ENCODE data around the gene KCND1. TPM values are rescaled to one million over a fixed set of nuclear protein-coding genes. Genes with fewer than 3 reads are reported as not detected.

The KCND1 gene
- total and polyA plus RNA-seq, 2 of the 4 experiments (the other 2 are of a cell fraction): 0.36 to 1.8 TPM

DNA sequence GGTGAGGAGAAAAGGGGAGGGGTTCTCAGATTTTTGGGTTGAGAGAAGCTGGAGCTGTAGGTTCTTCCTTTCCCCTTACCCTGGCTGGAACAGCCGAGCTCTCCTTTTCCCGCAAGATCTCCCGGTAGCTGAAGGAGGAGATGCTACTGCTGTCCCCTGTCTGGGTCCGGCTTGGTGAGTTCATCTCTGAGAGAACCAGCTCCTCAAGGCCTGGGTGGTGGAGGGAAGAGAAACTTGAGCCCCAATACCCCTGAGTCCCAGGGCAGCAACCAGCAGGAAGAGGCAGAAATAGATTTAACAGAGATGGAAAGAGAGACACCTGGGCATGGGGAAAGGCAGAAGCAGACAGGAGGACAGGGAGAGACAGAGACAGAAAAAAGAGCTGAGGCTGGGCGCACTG is 6.6 kb upstream of the KCND1 start:
- DNase-seq (no peak), ATAC-seq (ENCODE audit: low read depth) (no peak)
- no peak overlapping the region for H4K91ac ChIP-seq (ENCODE audit: insufficient read depth, low read depth, low read length)
- H2BK20ac ChIP-seq (ENCODE audit: low read depth, low read length): no peak overlapping the region
- no peak overlapping the region for H4K5ac ChIP-seq (ENCODE audit: low read depth, low read length)
- H2AFZ ChIP-seq (replicated peaks; ENCODE audit: low read length, poor library complexity): no peak overlapping the region
- ChIA-PET CTCF (no interaction called here), POLR2A (ENCODE audit: unreplicated experiment) (no interaction called here)
- no peak overlapping the region for H2AK9ac ChIP-seq (replicated peaks; ENCODE audit: low read depth, low read length, poor library complexity)
- BruUV-seq (replicated peaks): no TSS peak
- H3K9me1 ChIP-seq (ENCODE audit: insufficient read depth, low read length): no peaks in the 10 kb centered on the region
- in situ Hi-C loops (cut with MboI; ENCODE audit: low sequenced_read_pairs) (no loop called here), dilution Hi-C loops (cut with HindIII; ENCODE audit: low sequenced_read_pairs, unreplicated experiment) (no loop called here), intact Hi-C loops (cut with micrococcal nuclease) (no loop called here)
- no peak overlapping the region for H3K56ac ChIP-seq (ENCODE audit: extremely low read depth, insufficient read depth, low read length)
- H3K9ac ChIP-seq (ENCODE audit: low read depth, low read length): no peak overlapping the region
- no peaks in the 10 kb centered on the region for H3K79me1 ChIP-seq (ENCODE audit: low read depth in 1 of 2, low read length in 2 of 2)
- H3K14ac ChIP-seq (replicated peaks; ENCODE audit: low read depth, low read length): no peak overlapping the region
- no CpG with 5 or more reads among the region's 5 CpGs for WGBS, 2 experiments (ENCODE audit: extremely low coverage in 2 of 2, insufficient read length in 1 of 2)
- no peaks in the 10 kb centered on the region for H4K20me1 ChIP-seq (ENCODE audit: insufficient read depth, low read length)
- peaks cover 27% of the 10 kb centered on the region for H3K36me3 ChIP-seq (ENCODE audit: control insufficient read depth, insufficient read depth, low read length)
- H2BK5ac ChIP-seq (ENCODE audit: low read depth, low read length, poor library complexity, severe bottlenecking): no peak overlapping the region
- no peak overlapping the region for H3K27ac ChIP-seq (ENCODE audit: insufficient read depth, low read length)
- no peak overlapping the region for H2AK5ac ChIP-seq (ENCODE audit: low read depth, low read length)
- no peak overlapping the region for H4K8ac ChIP-seq (ENCODE audit: low read depth in 2 of 2, low read length in 2 of 2)
- H3K4me2 ChIP-seq (ENCODE audit: low read depth, low read length): no peak overlapping the region
- no peak overlapping the region for H3K23ac ChIP-seq (ENCODE audit: low read depth, low read length)
- H3K4ac ChIP-seq (ENCODE audit: low read depth, low read length): no peak overlapping the region
- H3K4me3 ChIP-seq (ENCODE audit: insufficient read depth, low read depth, low read length): no peak overlapping the region
- H3K9me3 ChIP-seq (ENCODE audit: control insufficient read depth, insufficient read depth, low read length): peaks cover 2% of the 10 kb centered on the region; the same call in 1 of the 2 replicates
- TF ChIP-seq RFX5 (IDR thresholded peaks at IDR 0.05; ENCODE audit: low read depth, low read length) (no peak), MAFK (IDR thresholded peaks at IDR 0.05; ENCODE audit: low read depth, low read length) (no peak), RAD21 (IDR thresholded peaks at IDR 0.05; ENCODE audit: low read length) (no peak), POLR2A (IDR thresholded peaks at IDR 0.05; ENCODE audit: low read depth, low read length) (no peak), FOS (IDR thresholded peaks at IDR 0.05; ENCODE audit: low read depth, low read length) (no peak), MXI1 (IDR thresholded peaks at IDR 0.05; ENCODE audit: borderline replicate concordance, low read depth, low read length) (no peak), MAZ (IDR thresholded peaks at IDR 0.05; ENCODE audit: borderline replicate concordance, low read depth, low read length) (no peak), RCOR1 (IDR thresholded peaks at IDR 0.05; ENCODE audit: insufficient replicate concordance, low read length) (no peak), CEBPB (IDR thresholded peaks at IDR 0.05; ENCODE audit: low read depth, low read length) (no peak), NFE2L2 (IDR thresholded peaks at IDR 0.05; ENCODE audit: low read depth, low read length) (no peak), BHLHE40 (IDR thresholded peaks at IDR 0.05; ENCODE audit: low read depth, low read length) (no peak)
- TF ChIP-seq, protein P1, sequence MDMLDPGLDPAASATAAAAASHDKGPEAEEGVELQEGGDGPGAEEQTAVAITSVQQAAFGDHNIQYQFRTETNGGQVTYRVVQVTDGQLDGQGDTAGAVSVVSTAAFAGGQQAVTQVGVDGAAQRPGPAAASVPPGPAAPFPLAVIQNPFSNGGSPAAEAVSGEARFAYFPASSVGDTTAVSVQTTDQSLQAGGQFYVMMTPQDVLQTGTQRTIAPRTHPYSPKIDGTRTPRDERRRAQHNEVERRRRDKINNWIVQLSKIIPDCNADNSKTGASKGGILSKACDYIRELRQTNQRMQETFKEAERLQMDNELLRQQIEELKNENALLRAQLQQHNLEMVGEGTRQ (IDR thresholded peaks at IDR 0.05; ENCODE audit: low read depth, low read length): no peak
- TF ChIP-seq, protein P2, sequence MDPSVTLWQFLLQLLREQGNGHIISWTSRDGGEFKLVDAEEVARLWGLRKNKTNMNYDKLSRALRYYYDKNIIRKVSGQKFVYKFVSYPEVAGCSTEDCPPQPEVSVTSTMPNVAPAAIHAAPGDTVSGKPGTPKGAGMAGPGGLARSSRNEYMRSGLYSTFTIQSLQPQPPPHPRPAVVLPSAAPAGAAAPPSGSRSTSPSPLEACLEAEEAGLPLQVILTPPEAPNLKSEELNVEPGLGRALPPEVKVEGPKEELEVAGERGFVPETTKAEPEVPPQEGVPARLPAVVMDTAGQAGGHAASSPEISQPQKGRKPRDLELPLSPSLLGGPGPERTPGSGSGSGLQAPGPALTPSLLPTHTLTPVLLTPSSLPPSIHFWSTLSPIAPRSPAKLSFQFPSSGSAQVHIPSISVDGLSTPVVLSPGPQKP (IDR thresholded peaks at IDR 0.05; ENCODE audit: borderline replicate concordance, low read depth, low read length): no peak
- TF ChIP-seq, protein P3, sequence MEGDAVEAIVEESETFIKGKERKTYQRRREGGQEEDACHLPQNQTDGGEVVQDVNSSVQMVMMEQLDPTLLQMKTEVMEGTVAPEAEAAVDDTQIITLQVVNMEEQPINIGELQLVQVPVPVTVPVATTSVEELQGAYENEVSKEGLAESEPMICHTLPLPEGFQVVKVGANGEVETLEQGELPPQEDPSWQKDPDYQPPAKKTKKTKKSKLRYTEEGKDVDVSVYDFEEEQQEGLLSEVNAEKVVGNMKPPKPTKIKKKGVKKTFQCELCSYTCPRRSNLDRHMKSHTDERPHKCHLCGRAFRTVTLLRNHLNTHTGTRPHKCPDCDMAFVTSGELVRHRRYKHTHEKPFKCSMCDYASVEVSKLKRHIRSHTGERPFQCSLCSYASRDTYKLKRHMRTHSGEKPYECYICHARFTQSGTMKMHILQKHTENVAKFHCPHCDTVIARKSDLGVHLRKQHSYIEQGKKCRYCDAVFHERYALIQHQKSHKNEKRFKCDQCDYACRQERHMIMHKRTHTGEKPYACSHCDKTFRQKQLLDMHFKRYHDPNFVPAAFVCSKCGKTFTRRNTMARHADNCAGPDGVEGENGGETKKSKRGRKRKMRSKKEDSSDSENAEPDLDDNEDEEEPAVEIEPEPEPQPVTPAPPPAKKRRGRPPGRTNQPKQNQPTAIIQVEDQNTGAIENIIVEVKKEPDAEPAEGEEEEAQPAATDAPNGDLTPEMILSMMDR (conservative IDR thresholded peaks at IDR 0.05; ENCODE audit: low read depth, low read length): no peak
- H3K27me3 ChIP-seq (ENCODE audit: control insufficient read depth, insufficient read depth, low read length): no peaks in the 10 kb centered on the region
- no peak overlapping the region for H2BK120ac ChIP-seq (ENCODE audit: low read depth, low read length)
- H3K18ac ChIP-seq (ENCODE audit: low read depth, low read length): no peak overlapping the region
- no peaks in the 10 kb centered on the region for H3K4me1 ChIP-seq (ENCODE audit: control insufficient read depth, insufficient read depth, low read length)
- no peak overlapping the region for H2BK15ac ChIP-seq (ENCODE audit: low read depth, low read length)

Measured in IMR-90 (cell line).